Mesodermal cell (in vitro differentiated cells): ENCODE data around the gene RPS27L. TPM values are rescaled to one million over a fixed set of nuclear protein-coding genes. Genes with fewer than 3 reads are reported as not detected.
A peak's percentile ranks its signal among the peaks of the same experiment; 100 is the strongest.

Experiments used
- H3K27ac ChIP-seq: 2 replicates; pipeline ENCODE4 v1.7.0; 2013; ENCODE audit warnings: mild to moderate bottlenecking, low read depth, low read length, moderate library complexity; ENCODE audit not compliant: severe bottlenecking
- H3K36me3 ChIP-seq: 2 replicates; pipeline ENCODE4 v1.7.1; 2013; ENCODE audit warnings: mild to moderate bottlenecking, low read length, moderate library complexity; ENCODE audit not compliant: control insufficient read depth, insufficient read depth
- H3K4me1 ChIP-seq: one replicate; pipeline ENCODE4 v1.7.1; 2013; ENCODE audit warnings: mild to moderate bottlenecking, low read length; ENCODE audit not compliant: insufficient read depth, control insufficient read depth, poor library complexity, severe bottlenecking
- H3K4me3 ChIP-seq: 2 replicates; pipeline ENCODE4 v1.7.0; 2013; ENCODE audit warnings: low read length, control low read depth, mild to moderate bottlenecking; ENCODE audit not compliant: insufficient read depth, poor library complexity, severe bottlenecking; ENCODE audit errors: extremely low read depth
- H3K9me3 ChIP-seq: 2 replicates; pipeline ENCODE4 v1.7.1; 2013; ENCODE audit warnings: mild to moderate bottlenecking, low read length, moderate library complexity; ENCODE audit not compliant: control insufficient read depth
- WGBS, 2 experiments: methylation state at CpG; one replicate each; pipeline ENCODE4 v1.1.5; 2013; ENCODE audit warnings: missing lambda C conversion rate in 2 of 2; ENCODE audit not compliant: insufficient coverage in 2 of 2; 5-methylcytosine and 5-hydroxymethylcytosine counted together
- polyA plus RNA-seq, 2 experiments: library from polyadenylated mRNA; stranded (reverse); fragments of 50-300 nt; gene quantifications; one replicate each; pipeline ENCODE4 v1.2.3, GENCODE V29; 2013

RPS27L gene
- 313 TPM for polyA plus RNA-seq (2013, experiment 1 of 2)
- 310 TPM for polyA plus RNA-seq (2013, experiment 2 of 2)

DNA sequence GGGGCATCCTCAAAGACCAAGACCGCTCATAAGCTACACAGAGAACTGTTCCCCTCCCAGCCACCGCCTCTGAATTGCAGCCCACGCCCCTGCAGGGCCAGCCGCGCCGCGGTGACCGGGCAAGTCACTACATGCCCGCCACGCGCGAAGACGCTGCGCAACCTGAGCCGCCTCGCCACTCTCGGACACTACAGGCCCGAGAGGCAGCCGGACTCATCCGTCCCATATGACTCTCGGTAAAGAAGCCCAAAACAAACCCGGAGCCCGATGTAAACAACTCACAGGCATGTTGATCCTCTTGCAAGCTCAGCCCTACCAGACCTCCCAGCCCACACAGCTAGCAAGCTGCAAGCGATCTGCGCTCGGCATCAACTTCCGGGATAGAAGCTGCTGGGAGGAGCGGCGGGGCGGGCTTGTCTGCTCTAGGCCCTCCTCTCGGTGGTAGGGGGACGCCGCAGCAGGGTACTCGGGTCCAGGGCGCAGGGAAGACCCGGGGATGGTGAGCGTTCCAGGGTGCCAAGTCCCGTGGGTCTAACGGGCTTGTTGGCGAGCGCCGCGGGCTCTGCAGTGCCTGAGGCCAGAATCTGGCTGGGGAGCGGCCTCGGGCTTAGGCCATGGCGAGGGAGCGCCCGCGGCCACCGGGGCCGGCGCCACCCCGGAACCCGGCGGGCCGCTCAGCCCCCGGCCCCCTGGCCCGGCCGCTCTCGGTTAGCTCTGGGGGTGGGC lies at the start of gene RPS27L:
Gene RPS27L, minus strand, starts transcription at position 360 of the 726 bp plus-strand sequence. Its CDS starts 72 bp downstream, at position 288.
- H3K4me3 ChIP-seq = peak within 1 kb of the TSS; percentile 90
- H3K4me1 ChIP-seq = peaks cover 3% of the 10 kb centered on the region
- WGBS, 2 experiments = 0% methylated on average over 37 to 40 of the region's 60 CpGs
- peaks cover 29% of the 10 kb centered on the region for H3K36me3 ChIP-seq
- H3K9me3 ChIP-seq = no peaks in the 10 kb centered on the region
- peak within 1 kb of the TSS; percentile 97 for H3K27ac ChIP-seq

DNA sequence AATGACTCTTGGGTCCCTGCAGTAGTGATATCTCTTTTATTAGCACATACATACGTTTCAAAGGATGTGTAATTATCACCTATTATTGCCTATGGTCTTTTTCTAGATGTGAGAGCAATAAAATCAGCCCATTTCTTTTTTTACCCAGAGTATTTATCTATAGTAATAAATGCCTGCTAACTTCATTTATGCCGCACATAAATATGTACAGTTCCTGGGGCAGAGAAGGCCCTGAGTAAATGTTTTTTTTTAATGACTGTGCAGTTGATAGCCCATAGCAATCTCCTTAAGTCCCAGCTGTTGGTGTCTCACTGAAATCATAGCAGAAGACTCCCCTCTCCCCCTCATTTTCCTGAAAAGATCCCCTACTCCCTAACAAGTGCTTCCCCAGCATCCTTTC lies 48.8 kb upstream of the RPS27L start:
- Histone ChIP-seq H3K27ac (no peak overlapping the region), H3K4me1 (peaks cover 5% of the 10 kb centered on the region)
- WGBS, 2 experiments = no CpG with 5 or more reads among the region's 2 CpGs

DNA sequence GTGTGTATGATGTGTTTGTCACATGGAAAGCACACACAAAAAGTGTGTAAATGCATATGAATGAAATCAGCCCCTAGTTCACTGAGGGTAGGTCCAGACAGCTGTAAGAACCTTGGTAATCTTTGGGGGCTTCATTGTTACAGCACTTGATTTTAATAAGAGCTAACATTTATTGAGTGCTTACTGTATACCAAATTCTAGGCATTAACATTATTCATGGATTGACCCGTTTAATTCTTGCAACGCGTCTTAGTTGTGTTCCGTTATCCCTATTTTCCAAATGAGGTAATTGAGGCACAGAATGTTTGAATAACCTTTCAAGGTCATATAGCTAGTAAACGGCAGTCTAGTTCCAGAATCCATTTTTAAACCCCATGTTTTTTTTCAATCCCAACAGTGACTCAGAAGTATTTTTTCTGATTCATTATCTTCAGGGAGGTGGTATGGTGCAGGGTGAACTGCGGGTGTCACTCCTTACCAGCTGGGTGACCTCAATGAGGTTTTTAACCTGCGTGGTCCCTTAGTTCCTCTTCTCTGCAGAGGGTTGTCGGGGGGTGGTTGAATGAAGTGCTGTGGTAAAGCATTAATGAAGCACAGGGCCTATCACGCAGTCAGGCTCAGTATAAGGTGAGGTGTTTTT lies 46.3 kb upstream of the RPS27L start:
- H3K9me3 ChIP-seq = no peaks in the 10 kb centered on the region
- H3K4me1 ChIP-seq = no peaks in the 10 kb centered on the region
- 93 to 98% methylated on average over 2 to 6 of the region's 9 CpGs for WGBS, 2 experiments
- H3K27ac ChIP-seq = no peak overlapping the region
- no peaks in the 10 kb centered on the region for H3K36me3 ChIP-seq
- no peak overlapping the region for H3K4me3 ChIP-seq

More for the DNA sequence above, 48.8 kb upstream of the RPS27L start:
- Histone ChIP-seq H3K36me3 (no peaks in the 10 kb centered on the region), H3K4me3 (no peak overlapping the region), H3K9me3 (no peaks in the 10 kb centered on the region)

DNA sequence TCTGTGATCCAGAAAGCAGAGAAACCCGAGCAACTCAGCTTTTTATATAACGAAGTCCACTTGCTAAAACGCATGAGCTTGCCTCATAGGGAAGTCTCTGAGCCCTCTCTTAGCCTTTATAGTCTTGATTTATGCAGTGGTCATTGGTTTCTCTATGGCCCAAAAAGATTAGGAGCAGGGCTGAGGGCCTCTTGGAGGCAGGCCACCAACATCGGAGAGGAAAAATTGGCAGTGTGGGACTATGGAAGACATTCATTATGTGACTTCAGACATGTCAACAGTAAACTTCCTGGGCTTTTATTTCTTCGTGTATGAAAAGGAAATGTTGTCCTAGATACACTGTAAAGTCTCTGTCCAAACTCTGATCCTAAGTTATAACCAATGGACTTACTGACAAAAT lies 45.6 kb upstream of the RPS27L start:
- Histone ChIP-seq H3K9me3 (no peaks in the 10 kb centered on the region), H3K4me1 (no peaks in the 10 kb centered on the region), H3K4me3 (no peak overlapping the region), H3K36me3 (no peaks in the 10 kb centered on the region), H3K27ac (no peak overlapping the region)
- 97 to 100% methylated on average over 2 to 4 of the region's 5 CpGs for WGBS, 2 experiments

DNA sequence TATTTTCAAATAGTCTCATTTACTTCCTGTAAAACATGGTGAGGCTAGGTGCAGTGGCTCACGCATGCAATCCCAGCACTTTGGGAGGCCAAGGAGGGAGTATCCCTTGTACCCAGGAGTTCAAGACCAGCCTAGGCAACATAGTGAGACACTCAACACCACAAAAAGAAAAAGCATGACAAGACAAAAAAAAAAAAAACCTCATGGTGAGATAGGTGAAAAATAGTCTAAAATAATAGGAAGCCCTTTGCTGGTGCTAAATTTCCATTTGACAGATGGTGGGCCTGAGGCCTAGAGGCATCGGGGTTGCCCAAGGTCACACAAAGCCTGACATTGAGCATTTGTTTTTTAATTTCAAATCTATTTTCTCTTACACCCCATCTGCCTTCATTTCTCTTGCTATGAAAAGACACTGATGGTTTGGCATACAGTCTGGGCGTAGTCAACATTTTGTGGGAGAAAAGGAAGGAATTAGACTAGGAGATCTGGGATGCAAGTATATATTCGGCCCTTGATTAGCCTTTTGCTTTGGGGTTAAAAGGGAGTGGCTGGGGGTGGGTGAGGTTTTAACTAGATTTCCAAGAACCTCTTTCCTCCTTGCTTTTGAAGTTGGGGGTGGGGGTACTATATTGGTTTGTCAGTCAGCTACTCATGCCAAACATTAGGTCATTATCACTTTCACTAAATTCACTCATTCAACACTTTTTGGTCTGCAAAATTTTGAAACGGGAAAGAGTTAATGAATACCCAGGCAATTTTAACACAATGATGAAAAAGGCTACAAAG lies 43.4 kb upstream of the RPS27L start:
- WGBS, 2 experiments = 90 to 100% methylated on average over 2 to 3 of the region's 5 CpGs
- H3K4me3 ChIP-seq = no peak overlapping the region
- H3K27ac ChIP-seq = no peak overlapping the region
- peaks cover 4% of the 10 kb centered on the region for H3K4me1 ChIP-seq
- no peaks in the 10 kb centered on the region for H3K36me3 ChIP-seq
- no peaks in the 10 kb centered on the region for H3K9me3 ChIP-seq

DNA sequence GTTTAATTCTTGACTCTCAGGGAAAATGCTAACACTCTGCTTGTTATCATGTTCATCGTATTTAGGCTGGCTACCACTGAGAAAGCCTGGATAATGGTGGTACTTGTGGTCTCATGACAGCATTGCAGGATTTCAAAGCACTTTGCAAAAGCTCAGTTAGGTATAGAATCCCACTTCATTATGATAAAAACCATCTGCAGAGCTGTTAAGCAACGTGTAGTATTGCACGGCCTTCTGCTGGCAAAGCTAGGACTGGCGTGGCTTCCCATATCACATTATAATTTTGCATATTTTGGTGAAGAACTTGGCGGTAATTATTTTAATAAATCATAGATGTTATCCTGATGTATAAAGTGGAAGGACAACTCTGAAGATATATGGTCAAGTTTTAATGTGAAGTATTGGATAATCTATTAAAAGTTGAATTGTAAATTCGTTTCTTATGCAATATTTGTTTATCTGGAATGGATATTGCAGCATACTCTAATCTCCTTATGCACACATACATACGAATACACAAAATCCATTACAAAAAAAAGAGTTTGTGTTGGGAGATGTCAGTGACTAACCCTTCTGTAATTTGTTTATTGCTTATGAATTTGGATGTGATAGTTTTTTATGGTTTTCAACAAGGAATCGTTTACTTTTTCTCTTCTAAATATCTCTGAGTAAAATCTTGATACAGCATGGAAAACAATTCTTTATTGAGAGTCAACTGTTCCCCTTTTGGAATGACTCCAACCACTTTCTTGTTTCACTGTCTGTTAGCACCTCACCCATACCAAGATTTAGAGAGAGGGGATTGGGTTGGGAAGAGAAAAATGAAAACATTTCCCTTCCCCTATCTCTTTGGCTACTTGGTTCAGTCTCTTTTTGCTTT lies 41.3 kb upstream of the RPS27L start:
- H3K27ac ChIP-seq = no peak overlapping the region
- no peaks in the 10 kb centered on the region for H3K36me3 ChIP-seq
- peaks cover 18% of the 10 kb centered on the region for H3K4me1 ChIP-seq
- WGBS, 2 experiments = 83 to 100% methylated on average over 1 of the region's 8 CpGs
- no peaks in the 10 kb centered on the region for H3K9me3 ChIP-seq
- no peak overlapping the region for H3K4me3 ChIP-seq

DNA sequence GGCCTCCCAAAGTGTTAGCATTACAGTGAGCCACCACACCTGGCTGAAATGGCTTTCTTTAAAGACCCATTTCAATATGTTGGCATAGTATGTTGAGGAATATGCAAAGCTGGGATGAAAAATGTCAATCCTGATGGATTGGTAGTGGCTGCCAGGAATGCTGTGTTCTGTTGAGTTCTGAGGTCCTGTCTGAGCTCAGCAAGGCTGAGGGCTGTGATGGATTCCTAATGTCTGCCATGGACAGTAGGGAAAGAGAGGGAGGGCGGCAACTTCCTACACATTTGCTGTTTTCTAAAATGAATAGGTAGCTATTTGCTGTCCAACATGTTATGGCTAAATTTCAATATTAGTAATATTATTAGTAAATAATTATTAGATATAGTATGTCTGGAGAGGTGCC lies 40.3 kb upstream of the RPS27L start:
- Histone ChIP-seq H3K9me3 (no peaks in the 10 kb centered on the region), H3K4me1 (peaks cover 25% of the 10 kb centered on the region), H3K4me3 (no peak overlapping the region), H3K36me3 (no peaks in the 10 kb centered on the region), H3K27ac (no peak overlapping the region)
- WGBS, 2 experiments = no CpG with 5 or more reads among the region's 1 CpG

DNA sequence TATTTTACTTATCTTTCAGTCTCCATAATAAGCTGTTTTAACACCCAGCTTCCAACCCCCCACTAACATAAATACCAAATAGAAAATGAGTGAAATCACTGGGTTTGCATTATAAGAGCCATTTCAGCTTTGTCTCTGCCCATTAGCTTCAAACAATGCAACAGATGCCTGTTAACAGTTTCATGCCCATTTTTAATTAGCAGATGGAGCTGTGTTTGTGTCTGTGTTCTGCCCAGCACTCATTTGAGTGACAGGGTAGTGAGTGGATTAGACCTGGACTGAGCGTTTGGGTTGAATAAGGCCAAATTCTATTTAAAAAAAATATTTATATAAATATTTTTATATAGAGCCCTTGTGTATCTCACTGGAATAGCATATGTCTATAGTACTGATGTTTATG lies 39.6 kb upstream of the RPS27L start:
- no CpG with 5 or more reads among the region's 1 CpG for WGBS, 2 experiments
- Histone ChIP-seq H3K4me3 (no peak overlapping the region), H3K9me3 (no peaks in the 10 kb centered on the region), H3K27ac (no peak overlapping the region), H3K4me1 (peaks cover 25% of the 10 kb centered on the region), H3K36me3 (no peaks in the 10 kb centered on the region)

DNA sequence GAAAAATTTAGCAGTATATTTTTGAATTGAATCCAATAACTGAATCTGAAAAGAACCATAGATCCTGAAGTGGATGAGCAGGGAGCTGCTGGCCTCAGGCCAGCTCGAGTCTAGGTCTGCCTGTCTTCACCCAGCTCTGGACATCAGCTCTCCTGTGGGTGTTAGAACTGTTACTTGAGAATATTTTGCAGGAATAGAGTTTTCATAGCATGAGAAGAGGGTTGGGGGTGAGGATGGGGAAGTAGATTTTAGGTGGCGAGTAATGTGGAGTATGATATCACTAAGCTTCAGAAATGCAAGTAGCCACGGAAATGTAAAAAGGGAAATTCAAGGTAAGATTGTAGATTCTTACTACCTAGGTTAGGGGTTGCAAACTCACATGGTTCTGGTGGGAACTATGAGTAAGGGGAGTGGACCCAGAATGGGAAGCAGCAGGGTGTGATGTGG lies 38.3 kb upstream of the RPS27L start:
- Histone ChIP-seq H3K9me3 (no peaks in the 10 kb centered on the region), H3K4me1 (peaks cover 36% of the 10 kb centered on the region), H3K36me3 (no peaks in the 10 kb centered on the region), H3K27ac (no peak overlapping the region), H3K4me3 (no peak overlapping the region)
- WGBS, 2 experiments = 97 to 100% methylated on average over 3 of the region's 3 CpGs
